ENCODE results near the gene CUL7.

Gene CUL7

GRCh38 chr6:43058531-43058930, 4.9 kb upstream of the CUL7 start:
- no peak for DNase-seq (ENCODE audit: low read depth in 2 of 2)
- TF ChIP-seq CTCF (IDR thresholded peaks at IDR 0.05; ENCODE audit: low read depth, low read length), result no peak

GRCh38 chr6:43055966-43056365, 2.3 kb upstream of the CUL7 start:
- no peak overlapping the region for H3K4me3 ChIP-seq (replicated peaks in 1 of 2; ENCODE audit: low read depth in 2 of 2, low read length in 2 of 2)
- no peak for TF ChIP-seq CTCF (IDR thresholded peaks at IDR 0.05; ENCODE audit: low read depth, low read length)
- no peak for DNase-seq (ENCODE audit: low read depth in 2 of 2)

More at GRCh38 chr6:43058531-43058930, 4.9 kb upstream of the CUL7 start:
- H3K4me3 ChIP-seq (replicated peaks in 1 of 2; ENCODE audit: low read depth in 2 of 2, low read length in 2 of 2), result peak overlapping the region; percentile 91 to 99

GRCh38 chr6:43054206-43054943, 724 bp upstream of the CUL7 start:
- TF ChIP-seq CTCF (IDR thresholded peaks at IDR 0.05; ENCODE audit: low read depth, low read length), result no peak
- DNase-seq (ENCODE audit: low read depth in 2 of 2), result no peak
- peak overlapping the region; percentile 85 to 89 for H3K4me3 ChIP-seq (replicated peaks in 1 of 2; ENCODE audit: low read depth in 2 of 2, low read length in 2 of 2)

- no peak for TF ChIP-seq CTCF (IDR thresholded peaks at IDR 0.05; ENCODE audit: low read depth, low read length)
- H3K4me3 ChIP-seq (replicated peaks in 1 of 2; ENCODE audit: low read depth in 2 of 2, low read length in 2 of 2), result peak overlapping the region; percentile 85 to 89
- peak; percentile 26 to 40 for DNase-seq (ENCODE audit: low read depth in 2 of 2)
Measured at GRCh38 chr6:43052842-43053544, 658 bp downstream of the CUL7 start.

- no peak for DNase-seq (ENCODE audit: low read depth in 2 of 2)
- peak overlapping the region; percentile 85 to 89 for H3K4me3 ChIP-seq (replicated peaks in 1 of 2; ENCODE audit: low read depth in 2 of 2, low read length in 2 of 2)
- no peak for TF ChIP-seq CTCF (IDR thresholded peaks at IDR 0.05; ENCODE audit: low read depth, low read length)
Measured at GRCh38 chr6:43052225-43052841, 1.3 kb downstream of the CUL7 start.

GRCh38 chr6:43050981-43051380, 2.7 kb downstream of the CUL7 start:
- no peak for TF ChIP-seq CTCF (IDR thresholded peaks at IDR 0.05; ENCODE audit: low read depth, low read length)
- no peak for DNase-seq (ENCODE audit: low read depth in 2 of 2)
- no peak overlapping the region for H3K4me3 ChIP-seq (replicated peaks in 1 of 2; ENCODE audit: low read depth in 2 of 2, low read length in 2 of 2)

All from cardiac fibroblast (primary cell).